KMS-11 (cell line): ENCODE results near the gene RTP1.

ENCODE experiments used
- H2AFZ ChIP-seq: fragments of 200-600 bp; sonication (generic); 2 replicates; pipeline ENCODE4 v1.6.1; 2016; ENCODE audit warnings: antibody characterized with exemption, mixed run types, low read depth
- H3K27ac ChIP-seq: fragments of 200-600 bp; sonication (generic); 2 replicates; pipeline ENCODE4 v1.6.1; 2016; ENCODE audit warnings: mild to moderate bottlenecking, mixed run types
- H3K27me3 ChIP-seq: fragments of 200-600 bp; sonication (generic); 2 replicates; pipeline ENCODE4 v1.6.1; 2017; ENCODE audit warnings: mild to moderate bottlenecking, low read depth, mixed run types, moderate library complexity; ENCODE audit not compliant: insufficient read depth
- H3K36me3 ChIP-seq: fragments of 200-600 bp; sonication (generic); 2 replicates; pipeline ENCODE4 v1.6.1; 2017; ENCODE audit warnings: mild to moderate bottlenecking, mixed run types; ENCODE audit not compliant: insufficient read depth
- H3K4me1 ChIP-seq: fragments of 200-600 bp; sonication (generic); 2 replicates; pipeline ENCODE4 v1.6.1; 2016; ENCODE audit warnings: mild to moderate bottlenecking, low read depth, mixed run types; ENCODE audit not compliant: poor library complexity, severe bottlenecking
- H3K4me2 ChIP-seq: fragments of 200-600 bp; sonication (generic); 2 replicates; pipeline ENCODE4 v1.7.0; 2016; ENCODE audit warnings: mild to moderate bottlenecking, mixed run types
- H3K4me3 ChIP-seq: fragments of 200-600 bp; sonication (generic); IDR thresholded peaks from 2 replicates; pipeline ENCODE4 v1.6.1; 2017; ENCODE audit warnings: low read depth, low read length, mixed read lengths; ENCODE audit not compliant: insufficient read depth
- H3K79me2 ChIP-seq: fragments of 200-600 bp; sonication (generic); 2 replicates; pipeline ENCODE4 v1.6.1; 2016; ENCODE audit warnings: low read depth, mixed run types; ENCODE audit not compliant: insufficient read depth
- H3K9ac ChIP-seq: fragments of 200-600 bp; sonication (generic); 2 replicates; pipeline ENCODE4 v1.6.1; 2016; ENCODE audit warnings: mild to moderate bottlenecking, mixed run types
- H4K20me1 ChIP-seq: fragments of 200-600 bp; sonication (generic); 2 replicates; pipeline ENCODE4 v1.6.1; 2016; ENCODE audit warnings: mild to moderate bottlenecking, mixed run types; ENCODE audit not compliant: insufficient read depth
- CTCF ChIP-seq: fragments of 200-600 bp; sonication (generic); conservative IDR thresholded peaks from 2 replicates; pipeline ENCODE4 v1.6.1; 2017; ENCODE audit warnings: low read depth, mild to moderate bottlenecking, antibody characterized with exemption, low read length, moderate library complexity, mixed read lengths

RTP1 gene

GRCh38 chr3:187183903-187184302 is 13.4 kb upstream of the RTP1 start:
- Histone ChIP-seq H3K4me3 (no peak overlapping the region), H3K4me1 (no peaks in the 10 kb centered on the region), H3K4me2 (no peak overlapping the region), H3K36me3 (no peaks in the 10 kb centered on the region), H3K27me3 (no peaks in the 10 kb centered on the region), H2AFZ (no peak overlapping the region), H3K9ac (no peak overlapping the region), H3K27ac (no peak overlapping the region), H3K79me2 (no peaks in the 10 kb centered on the region), H4K20me1 (no peaks in the 10 kb centered on the region)
- TF ChIP-seq CTCF = no peak

GRCh38 chr3:187185759-187186158 is 11.5 kb upstream of the RTP1 start:
- Histone ChIP-seq H3K4me2 (no peak overlapping the region), H4K20me1 (no peaks in the 10 kb centered on the region), H3K36me3 (no peaks in the 10 kb centered on the region), H3K27ac (no peak overlapping the region), H3K4me1 (no peaks in the 10 kb centered on the region), H3K79me2 (no peaks in the 10 kb centered on the region), H3K4me3 (no peak overlapping the region), H3K27me3 (no peaks in the 10 kb centered on the region), H2AFZ (no peak overlapping the region), H3K9ac (no peak overlapping the region)
- no peak for TF ChIP-seq CTCF

- Histone ChIP-seq H3K4me1 (no peaks in the 10 kb centered on the region), H4K20me1 (no peaks in the 10 kb centered on the region), H3K4me3 (no peak overlapping the region), H3K79me2 (no peaks in the 10 kb centered on the region), H3K9ac (no peak overlapping the region), H3K27ac (no peak overlapping the region), H3K36me3 (no peaks in the 10 kb centered on the region), H3K4me2 (no peak overlapping the region), H2AFZ (no peak overlapping the region), H3K27me3 (no peaks in the 10 kb centered on the region)
- TF ChIP-seq CTCF = no peak
Observed at GRCh38 chr3:187186375-187186774, 10.9 kb upstream of the RTP1 start.

- H3K27ac ChIP-seq = no peak overlapping the region
- no peaks in the 10 kb centered on the region for H3K27me3 ChIP-seq
- H4K20me1 ChIP-seq = no peaks in the 10 kb centered on the region
- no peak overlapping the region for H3K4me2 ChIP-seq
- H2AFZ ChIP-seq = no peak overlapping the region
- TF ChIP-seq CTCF = no peak
- H3K4me1 ChIP-seq = no peaks in the 10 kb centered on the region
- no peak overlapping the region for H3K4me3 ChIP-seq
- no peak overlapping the region for H3K9ac ChIP-seq
- no peaks in the 10 kb centered on the region for H3K79me2 ChIP-seq
- H3K36me3 ChIP-seq = no peaks in the 10 kb centered on the region
Observed at GRCh38 chr3:187186801-187187421, 10.4 kb upstream of the RTP1 start.
